ENCODE results near the gene MED27. TPM values are rescaled to one million over a fixed set of nuclear protein-coding genes. Genes with fewer than 3 reads are reported as not detected.
A peak's percentile ranks its signal among the peaks of the same experiment; 100 is the strongest.

MED27 gene
- total and polyA plus RNA-seq, 9 of the 15 experiments (the other 6 are each of a cell fraction or from before 2014, with no cell fraction given) = 24.4 to 91.0 (median 36.1) TPM

DNA sequence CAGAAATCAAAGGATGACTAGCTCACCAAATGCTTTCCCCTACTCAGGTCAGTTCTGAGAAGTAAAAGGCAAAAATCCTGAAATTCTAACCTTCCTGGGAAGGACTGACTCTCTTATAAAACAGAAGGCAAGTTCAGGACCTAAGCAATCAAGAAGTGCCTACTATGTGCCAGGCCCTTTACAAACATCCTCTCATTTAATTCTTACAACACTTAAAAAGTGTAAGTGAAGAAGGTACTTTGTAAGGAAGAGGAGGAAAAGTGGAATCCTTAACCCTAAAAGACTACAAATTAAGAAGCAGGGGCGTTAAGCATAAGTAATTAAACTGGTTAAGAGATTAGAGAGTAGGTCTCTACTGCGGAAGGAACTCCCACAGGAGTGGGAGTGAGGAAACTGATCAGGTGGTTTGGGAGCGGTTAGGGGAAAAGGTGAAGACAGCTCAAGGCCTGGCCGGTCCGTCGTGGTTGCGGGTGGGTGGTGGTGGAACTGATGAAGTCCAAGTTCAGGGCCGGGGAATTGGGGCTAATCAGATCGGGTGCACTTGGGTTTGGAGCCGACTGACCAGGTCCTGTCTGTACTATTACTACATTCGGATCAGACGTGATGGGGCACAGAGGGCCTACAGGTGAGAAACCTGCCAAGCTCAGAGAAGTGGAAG is 839 bp downstream of the MED27 start (continued):
- TF ChIP-seq, protein P1, sequence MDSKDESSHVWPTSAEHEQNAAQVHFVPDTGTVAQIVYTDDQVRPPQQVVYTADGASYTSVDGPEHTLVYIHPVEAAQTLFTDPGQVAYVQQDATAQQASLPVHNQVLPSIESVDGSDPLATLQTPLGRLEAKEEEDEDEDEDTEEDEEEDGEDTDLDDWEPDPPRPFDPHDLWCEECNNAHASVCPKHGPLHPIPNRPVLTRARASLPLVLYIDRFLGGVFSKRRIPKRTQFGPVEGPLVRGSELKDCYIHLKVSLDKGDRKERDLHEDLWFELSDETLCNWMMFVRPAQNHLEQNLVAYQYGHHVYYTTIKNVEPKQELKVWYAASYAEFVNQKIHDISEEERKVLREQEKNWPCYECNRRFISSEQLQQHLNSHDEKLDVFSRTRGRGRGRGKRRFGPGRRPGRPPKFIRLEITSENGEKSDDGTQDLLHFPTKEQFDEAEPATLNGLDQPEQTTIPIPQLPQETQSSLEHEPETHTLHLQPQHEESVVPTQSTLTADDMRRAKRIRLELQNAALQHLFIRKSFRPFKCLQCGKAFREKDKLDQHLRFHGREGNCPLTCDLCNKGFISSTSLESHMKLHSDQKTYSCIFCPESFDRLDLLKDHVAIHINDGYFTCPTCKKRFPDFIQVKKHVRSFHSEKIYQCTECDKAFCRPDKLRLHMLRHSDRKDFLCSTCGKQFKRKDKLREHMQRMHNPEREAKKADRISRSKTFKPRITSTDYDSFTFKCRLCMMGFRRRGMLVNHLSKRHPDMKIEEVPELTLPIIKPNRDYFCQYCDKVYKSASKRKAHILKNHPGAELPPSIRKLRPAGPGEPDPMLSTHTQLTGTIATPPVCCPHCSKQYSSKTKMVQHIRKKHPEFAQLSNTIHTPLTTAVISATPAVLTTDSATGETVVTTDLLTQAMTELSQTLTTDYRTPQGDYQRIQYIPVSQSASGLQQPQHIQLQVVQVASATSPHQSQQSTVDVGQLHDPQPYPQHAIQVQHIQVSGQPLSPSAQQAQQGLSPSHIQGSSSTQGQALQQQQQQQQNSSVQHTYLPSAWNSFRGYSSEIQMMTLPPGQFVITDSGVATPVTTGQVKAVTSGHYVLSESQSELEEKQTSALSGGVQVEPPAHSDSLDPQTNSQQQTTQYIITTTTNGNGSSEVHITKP (IDR thresholded peaks at IDR 0.05; ENCODE audit: partially characterized antibody) = peak; percentile 77
- TF ChIP-seq PHF8 (IDR thresholded peaks at IDR 0.05; ENCODE audit: borderline replicate concordance, low read length) (no peak), ZKSCAN1 (IDR thresholded peaks at IDR 0.05; ENCODE audit: low read depth, low read length) (peak; percentile 89), E4F1 (CRISPR knock-in tag; IDR thresholded peaks at IDR 0.05; ENCODE audit: borderline replicate concordance) (no peak)

Data from K562 (cell line).